NCI-H1436 treated with DMSO at 0.1 percent for 48 hours (cell line): ENCODE data around the gene UGT2B17.
"Not testable (repeated sequence)": the region's sequence is repeated elsewhere in the genome, so short reads cannot be mapped to it uniquely, and the experiment has no call there.

Experiments
- DNase-seq: peaks from one replicate; lab custom pipeline; 2025; lab: John Stamatoyannopoulos, UW

Gene UGT2B17

GRCh38 chr4:68576272-68577125 is at the start of gene UGT2B17:
Gene UGT2B17 (minus strand): TSS chr4:68576322. CDS start chr4:68568484, 7,838 bp downstream.
- DNase-seq, result no peak

DNA sequence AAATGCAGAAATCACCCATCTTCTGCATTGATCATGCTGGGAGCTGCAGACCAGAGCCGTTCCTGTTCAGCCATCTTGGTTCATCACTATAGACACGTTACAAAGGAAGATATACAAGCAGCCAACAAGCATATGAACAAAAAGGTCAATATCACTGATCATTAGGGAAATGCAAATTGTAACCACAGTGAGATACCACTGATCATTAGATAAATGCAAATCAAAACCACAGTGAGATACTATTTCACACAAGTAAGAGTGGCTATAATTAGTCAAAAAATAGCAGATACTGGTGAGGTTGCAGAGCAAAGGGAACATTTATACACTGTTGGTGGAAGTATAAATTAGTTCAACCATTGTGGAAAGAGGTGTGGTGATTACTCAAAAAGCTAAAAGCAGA is 46.6 kb upstream of the UGT2B17 start:
- not testable (repeated sequence) for DNase-seq

- DNase-seq, result no peak
Observed at GRCh38 chr4:68617003-68617698, 41.0 kb upstream of the UGT2B17 start.

- no peak for DNase-seq
Observed at GRCh38 chr4:68615699-68616422, 39.7 kb upstream of the UGT2B17 start.

GRCh38 chr4:68613752-68614151 is 37.6 kb upstream of the UGT2B17 start:
- DNase-seq, result no peak

- no peak for DNase-seq
Observed at GRCh38 chr4:68606240-68606639, 30.1 kb upstream of the UGT2B17 start.

- no peak for DNase-seq
Observed at GRCh38 chr4:68599150-68599549, 23.0 kb upstream of the UGT2B17 start.

DNA sequence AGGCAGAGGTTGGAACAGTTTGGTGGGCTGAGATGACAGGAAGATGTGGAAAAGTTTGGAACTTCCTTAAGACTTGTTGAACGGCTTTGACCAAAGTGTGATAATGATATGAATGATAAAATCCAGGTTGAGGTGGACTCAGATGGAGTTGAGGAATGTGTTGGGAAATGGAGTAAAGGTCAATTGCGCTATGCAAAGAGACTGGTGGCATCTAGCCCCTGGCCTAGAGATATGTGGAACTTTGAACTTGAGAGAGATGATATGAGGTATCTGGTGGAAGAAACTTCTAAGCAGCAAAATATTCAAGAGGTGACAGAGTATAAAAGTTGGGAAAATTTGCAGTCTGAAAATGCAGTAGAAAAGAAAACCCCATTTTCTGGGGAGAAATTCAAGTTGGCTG is 21.4 kb upstream of the UGT2B17 start:
- DNase-seq, result no peak

GRCh38 chr4:68594678-68595077 is 18.6 kb upstream of the UGT2B17 start:
- no peak for DNase-seq

DNA sequence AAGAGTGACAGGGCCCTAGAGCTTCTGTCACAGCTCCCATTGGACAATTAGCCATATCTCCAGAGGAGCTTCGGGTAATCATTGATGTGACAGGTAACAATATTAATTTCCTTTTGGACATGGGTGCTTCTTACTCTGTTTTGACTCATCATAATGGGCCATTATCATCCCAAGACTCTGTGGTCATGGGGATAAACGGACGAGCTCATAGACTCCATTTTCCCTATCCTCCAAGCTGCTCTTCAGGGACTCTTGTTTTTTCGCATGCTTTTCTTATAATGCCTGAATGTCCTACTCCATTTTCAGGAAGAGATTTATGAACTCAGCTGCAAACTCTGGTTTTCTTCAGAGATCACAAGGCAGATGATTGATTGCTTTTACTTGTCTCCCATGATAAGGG is 17.0 kb upstream of the UGT2B17 start:
- DNase-seq, result no peak

GRCh38 chr4:68592673-68593072 is 16.6 kb upstream of the UGT2B17 start:
- DNase-seq, result no peak

DNA sequence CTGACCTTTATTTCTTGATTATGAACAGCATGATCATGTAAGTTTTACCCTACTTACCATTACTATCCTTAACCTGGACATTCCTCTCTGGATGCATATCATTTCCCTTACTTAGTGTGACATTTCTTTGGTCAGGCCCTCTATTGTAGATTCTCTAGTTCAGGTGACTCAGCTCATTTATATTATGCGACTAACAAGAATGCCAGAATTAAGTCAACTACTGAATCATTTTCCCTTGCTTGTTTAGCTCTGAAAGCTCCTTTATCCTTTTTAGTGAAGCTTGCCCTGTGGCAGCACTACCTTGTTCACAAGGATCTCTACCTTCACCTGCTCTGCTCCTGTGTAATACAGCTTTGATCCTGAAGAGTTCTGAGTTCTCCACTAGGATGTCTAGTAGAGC is 15.1 kb upstream of the UGT2B17 start:
- no peak for DNase-seq

DNA sequence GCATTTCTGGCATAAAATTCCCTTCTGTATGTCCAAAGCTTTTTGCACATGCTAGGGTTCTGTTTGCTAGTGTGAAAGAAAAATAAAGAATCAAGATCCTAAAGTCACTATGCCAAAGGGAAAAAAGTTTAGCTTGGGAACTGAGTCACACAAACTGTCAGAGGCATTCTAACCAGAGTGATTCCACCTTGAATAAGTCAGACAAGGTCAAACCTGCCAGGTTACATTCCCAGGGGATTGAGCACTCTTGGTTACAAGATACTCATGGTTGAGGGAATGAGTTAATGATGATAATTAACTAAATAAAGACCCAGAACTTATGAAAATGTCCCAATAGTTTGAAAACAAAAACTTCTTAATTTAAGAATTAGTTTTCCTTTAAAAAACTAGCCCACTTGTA is 13.7 kb upstream of the UGT2B17 start:
- no peak for DNase-seq

GRCh38 chr4:68582339-68582717 is 6.2 kb upstream of the UGT2B17 start:
- DNase-seq, result no peak

DNA sequence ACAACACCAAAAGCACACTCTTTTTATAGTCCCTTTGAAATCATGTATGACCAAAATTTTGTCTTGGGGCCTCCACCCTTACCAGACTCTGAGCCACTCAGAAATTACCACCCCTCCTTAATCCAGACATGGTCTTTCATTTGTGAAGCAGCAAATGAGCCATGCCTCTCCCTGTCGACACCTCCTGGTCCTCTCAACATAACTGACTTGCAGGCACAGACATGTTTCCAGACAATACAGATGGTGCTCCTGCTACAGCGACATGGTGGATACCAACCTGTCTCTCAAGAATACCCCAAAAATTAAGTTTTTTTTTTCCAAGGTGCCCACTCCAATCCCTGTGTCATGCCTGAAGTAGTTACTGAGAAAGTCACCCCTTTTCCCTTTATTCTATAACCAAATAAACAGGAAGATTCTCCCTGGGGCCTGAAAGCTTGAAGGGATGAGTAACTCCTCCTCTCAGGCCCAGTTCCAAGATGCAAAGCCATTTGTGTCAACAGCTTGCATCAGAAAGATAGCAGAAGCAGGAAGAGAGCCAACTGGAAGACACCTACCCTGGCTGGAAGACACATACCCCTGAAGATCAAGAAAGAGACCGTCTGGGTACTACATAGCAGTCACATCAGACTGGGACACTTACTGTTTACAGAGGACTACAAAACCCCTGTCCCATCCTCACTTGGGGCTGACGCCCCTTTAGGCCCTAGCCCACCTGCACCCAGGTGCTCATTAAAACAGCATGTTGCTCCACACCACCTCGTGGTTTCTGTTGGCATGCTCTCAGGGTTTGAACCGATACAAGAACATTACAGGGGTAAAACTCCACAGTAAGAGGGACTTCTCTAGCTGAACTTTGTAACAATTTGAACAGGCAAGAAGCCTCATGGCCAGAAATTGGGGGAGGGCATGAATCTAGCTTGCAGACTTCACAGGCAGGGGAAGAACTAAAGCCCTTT is 5.5 kb upstream of the UGT2B17 start:
- no peak for DNase-seq

DNA sequence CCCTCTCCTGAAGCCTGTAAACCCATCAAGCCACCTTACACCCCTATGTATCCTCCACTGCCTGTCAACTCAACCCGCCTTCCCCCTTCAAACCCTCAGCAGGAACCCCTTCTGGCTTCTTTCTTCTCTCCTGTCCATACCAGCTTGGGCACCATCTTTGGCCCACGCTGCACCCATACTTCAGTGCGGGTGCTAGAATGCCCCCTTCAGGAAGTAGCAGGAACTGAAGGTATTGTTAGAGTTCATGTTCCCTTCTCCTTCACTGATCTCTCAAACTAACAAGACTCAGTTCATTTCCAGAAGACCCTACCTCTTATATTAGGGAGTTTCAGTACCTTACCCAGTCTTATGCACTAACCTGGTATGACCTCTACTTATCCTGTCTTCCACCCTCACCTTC is 1.5 kb upstream of the UGT2B17 start:
- DNase-seq, result no peak

DNA sequence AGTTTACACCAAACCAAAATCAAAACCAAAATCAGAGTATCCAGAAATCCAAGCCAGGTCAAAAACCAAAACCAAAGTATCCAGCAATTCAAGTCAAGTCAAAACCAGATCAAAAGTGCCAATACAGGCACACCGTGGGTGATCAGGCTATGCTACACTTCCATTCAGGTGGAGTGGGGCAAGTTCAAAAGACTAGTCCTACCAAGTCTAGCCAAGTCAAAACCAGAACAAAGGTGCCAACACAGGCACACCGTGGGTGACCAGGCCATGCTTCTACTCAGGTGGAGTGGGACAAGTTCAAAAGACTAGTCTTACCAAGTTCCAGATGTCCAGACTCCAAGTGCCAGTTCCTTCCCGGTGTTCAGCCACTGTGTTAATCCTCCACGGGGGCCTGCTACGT is 486 bp downstream of the UGT2B17 start:
- DNase-seq, result not testable (repeated sequence)

- DNase-seq, result no peak
Observed at GRCh38 chr4:68575081-68575480, 1.0 kb downstream of the UGT2B17 start.

- no peak for DNase-seq
Observed at GRCh38 chr4:68572653-68573170, 3.4 kb downstream of the UGT2B17 start.

GRCh38 chr4:68570122-68570507 is 6.0 kb downstream of the UGT2B17 start:
- DNase-seq, result no peak

- DNase-seq, result no peak
Observed at GRCh38 chr4:68569466-68570121, 6.5 kb downstream of the UGT2B17 start.
